ENCODE measurements around the gene SHOC2.

DNA sequence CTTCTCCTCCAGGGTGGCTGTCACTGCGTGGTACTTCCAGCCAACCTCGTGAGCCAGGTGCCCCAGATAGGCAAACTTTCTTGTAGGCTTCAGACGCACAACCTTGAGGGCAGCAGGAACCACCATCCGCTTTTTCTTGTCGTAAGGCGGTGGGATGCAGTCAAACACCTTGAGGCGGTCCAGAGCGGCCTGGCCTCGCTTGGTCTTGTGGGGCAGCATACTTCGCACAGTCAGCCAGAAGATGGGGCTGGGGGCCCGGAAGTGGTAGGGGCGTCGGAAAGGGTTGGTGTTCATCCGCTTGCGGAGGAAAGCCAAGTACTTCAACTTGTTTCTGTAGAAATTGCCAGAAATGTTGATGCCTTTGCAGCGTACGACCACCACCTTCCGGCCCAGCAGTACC, 17.4 kb downstream of the SHOC2 start:
- TF ChIP-seq POLR2A (IDR thresholded peaks at IDR 0.05), result no peak
- TF ChIP-seq, protein P1, sequence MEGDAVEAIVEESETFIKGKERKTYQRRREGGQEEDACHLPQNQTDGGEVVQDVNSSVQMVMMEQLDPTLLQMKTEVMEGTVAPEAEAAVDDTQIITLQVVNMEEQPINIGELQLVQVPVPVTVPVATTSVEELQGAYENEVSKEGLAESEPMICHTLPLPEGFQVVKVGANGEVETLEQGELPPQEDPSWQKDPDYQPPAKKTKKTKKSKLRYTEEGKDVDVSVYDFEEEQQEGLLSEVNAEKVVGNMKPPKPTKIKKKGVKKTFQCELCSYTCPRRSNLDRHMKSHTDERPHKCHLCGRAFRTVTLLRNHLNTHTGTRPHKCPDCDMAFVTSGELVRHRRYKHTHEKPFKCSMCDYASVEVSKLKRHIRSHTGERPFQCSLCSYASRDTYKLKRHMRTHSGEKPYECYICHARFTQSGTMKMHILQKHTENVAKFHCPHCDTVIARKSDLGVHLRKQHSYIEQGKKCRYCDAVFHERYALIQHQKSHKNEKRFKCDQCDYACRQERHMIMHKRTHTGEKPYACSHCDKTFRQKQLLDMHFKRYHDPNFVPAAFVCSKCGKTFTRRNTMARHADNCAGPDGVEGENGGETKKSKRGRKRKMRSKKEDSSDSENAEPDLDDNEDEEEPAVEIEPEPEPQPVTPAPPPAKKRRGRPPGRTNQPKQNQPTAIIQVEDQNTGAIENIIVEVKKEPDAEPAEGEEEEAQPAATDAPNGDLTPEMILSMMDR (IDR thresholded peaks at IDR 0.05), result no peak
